Measurements from ENCODE around the gene DYSF. TPM values are rescaled to one million over a fixed set of nuclear protein-coding genes. Genes with fewer than 3 reads are reported as not detected.

DYSF gene
- polyA plus RNA-seq, 1 experiment, result 1.3 TPM

- ChIA-PET POLR2A (interaction anchor here (0.6 kb wide), 1 partner anchor 10 kb away, joined by 3 read pairs; no protein-coding TSS in a partner anchor), CTCF (interaction anchor here (0.7 to 6.6 kb wide), 2 partner anchors 13 kb away, joined by 3 to 24 read pairs; no protein-coding TSS in a partner anchor)
- no peak for DNase-seq (ENCODE audit: low read depth)
- no peak overlapping the region for H3K4me3 ChIP-seq (ENCODE audit: low read depth, low read length)
- no peaks in the 10 kb centered on the region for H3K27me3 ChIP-seq (ENCODE audit: control insufficient read depth, insufficient read depth, low read length)
- TF ChIP-seq, protein P1, sequence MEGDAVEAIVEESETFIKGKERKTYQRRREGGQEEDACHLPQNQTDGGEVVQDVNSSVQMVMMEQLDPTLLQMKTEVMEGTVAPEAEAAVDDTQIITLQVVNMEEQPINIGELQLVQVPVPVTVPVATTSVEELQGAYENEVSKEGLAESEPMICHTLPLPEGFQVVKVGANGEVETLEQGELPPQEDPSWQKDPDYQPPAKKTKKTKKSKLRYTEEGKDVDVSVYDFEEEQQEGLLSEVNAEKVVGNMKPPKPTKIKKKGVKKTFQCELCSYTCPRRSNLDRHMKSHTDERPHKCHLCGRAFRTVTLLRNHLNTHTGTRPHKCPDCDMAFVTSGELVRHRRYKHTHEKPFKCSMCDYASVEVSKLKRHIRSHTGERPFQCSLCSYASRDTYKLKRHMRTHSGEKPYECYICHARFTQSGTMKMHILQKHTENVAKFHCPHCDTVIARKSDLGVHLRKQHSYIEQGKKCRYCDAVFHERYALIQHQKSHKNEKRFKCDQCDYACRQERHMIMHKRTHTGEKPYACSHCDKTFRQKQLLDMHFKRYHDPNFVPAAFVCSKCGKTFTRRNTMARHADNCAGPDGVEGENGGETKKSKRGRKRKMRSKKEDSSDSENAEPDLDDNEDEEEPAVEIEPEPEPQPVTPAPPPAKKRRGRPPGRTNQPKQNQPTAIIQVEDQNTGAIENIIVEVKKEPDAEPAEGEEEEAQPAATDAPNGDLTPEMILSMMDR (IDR thresholded peaks at IDR 0.05; ENCODE audit: insufficient read depth, low read depth, low read length), result no peak
- H3K36me3 ChIP-seq (ENCODE audit: control insufficient read depth, insufficient read depth, low read length), result no peaks in the 10 kb centered on the region
Measured at GRCh38 chr2:71562518-71562917, 109.2 kb downstream of the DYSF start.

DNA sequence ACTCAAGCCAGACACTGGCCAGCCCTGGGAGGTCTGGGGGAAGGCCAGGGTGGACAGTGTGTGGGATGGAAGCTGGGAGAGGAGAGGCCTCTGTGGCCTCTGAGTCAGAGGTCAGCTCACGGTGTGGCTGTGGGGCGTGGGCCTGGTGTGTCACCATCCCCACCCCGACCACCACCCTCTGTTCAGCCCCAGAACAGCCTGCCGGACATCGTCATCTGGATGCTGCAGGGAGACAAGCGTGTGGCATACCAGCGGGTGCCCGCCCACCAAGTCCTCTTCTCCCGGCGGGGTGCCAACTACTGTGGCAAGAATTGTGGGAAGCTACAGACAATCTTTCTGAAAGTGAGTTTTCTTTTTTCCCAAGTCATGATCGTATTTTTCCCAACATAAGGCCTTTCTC lies 110.5 kb downstream of the DYSF start:
- Histone ChIP-seq H3K4me3 (ENCODE audit: low read depth, low read length) (no peak overlapping the region), H3K36me3 (ENCODE audit: control insufficient read depth, insufficient read depth, low read length) (no peaks in the 10 kb centered on the region), H3K27me3 (ENCODE audit: control insufficient read depth, insufficient read depth, low read length) (no peaks in the 10 kb centered on the region; the same call in 1 of the 2 replicates)
- TF ChIP-seq, protein P1 (IDR thresholded peaks at IDR 0.05; ENCODE audit: insufficient read depth, low read depth, low read length), result no peak
- ChIA-PET CTCF (interaction anchor here (1.1 to 1.5 kb wide), 3 partner anchors 15 to 45 kb away, joined by 4 to 5 read pairs (median 4); no protein-coding TSS in a partner anchor), POLR2A (no interaction called here)
- DNase-seq (ENCODE audit: low read depth), result no peak

DNA sequence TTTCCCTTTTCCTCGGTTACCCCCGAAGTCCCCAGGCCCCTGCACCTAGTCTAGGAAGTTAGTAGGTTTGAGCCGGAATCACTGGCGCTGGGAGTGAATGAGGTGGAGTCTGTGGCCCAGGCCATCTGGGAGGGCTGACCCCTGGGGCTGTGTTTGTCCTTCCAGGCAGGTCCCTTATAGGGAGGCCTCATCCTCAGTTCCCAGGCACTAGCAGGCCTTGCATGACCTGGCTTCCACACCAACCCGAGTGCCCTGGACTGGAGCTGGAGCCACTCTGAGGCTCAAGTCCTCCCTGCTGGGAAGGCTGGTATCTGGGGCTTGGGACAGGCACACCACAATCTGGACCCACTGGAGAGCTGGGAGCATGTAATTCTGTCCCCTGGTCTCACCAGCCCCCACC lies 111.0 kb downstream of the DYSF start:
- no peak for DNase-seq (ENCODE audit: low read depth)
- Histone ChIP-seq H3K36me3 (ENCODE audit: control insufficient read depth, insufficient read depth, low read length) (no peaks in the 10 kb centered on the region), H3K27me3 (ENCODE audit: control insufficient read depth, insufficient read depth, low read length) (no peaks in the 10 kb centered on the region; the same call in 1 of the 2 replicates), H3K4me3 (ENCODE audit: low read depth, low read length) (no peak overlapping the region)
- POLR2A ChIA-PET, result interaction anchor here (0.6 kb wide), 1 partner anchor 140 kb away, joined by 8 read pairs; no protein-coding TSS in a partner anchor
- TF ChIP-seq, protein P1 (IDR thresholded peaks at IDR 0.05; ENCODE audit: insufficient read depth, low read depth, low read length), result no peak
- CTCF ChIA-PET, result interaction anchor here (1.1 to 1.5 kb wide), 4 partner anchors 16 to 586 kb away, joined by 4 to 6 read pairs (median 4); no protein-coding TSS in a partner anchor

GRCh38 chr2:71564790-71565189 lies 111.4 kb downstream of the DYSF start:
- Histone ChIP-seq H3K27me3 (ENCODE audit: control insufficient read depth, insufficient read depth, low read length) (no peaks in the 10 kb centered on the region; the same call in 1 of the 2 replicates), H3K4me3 (ENCODE audit: low read depth, low read length) (no peak overlapping the region), H3K36me3 (ENCODE audit: control insufficient read depth, insufficient read depth, low read length) (no peaks in the 10 kb centered on the region)
- POLR2A ChIA-PET, result interaction anchor here (0.6 kb wide), 1 partner anchor 140 kb away, joined by 8 read pairs; no protein-coding TSS in a partner anchor
- CTCF ChIA-PET, result interaction anchor here (1.4 kb wide), 1 partner anchor 586 kb away, joined by 6 read pairs; no protein-coding TSS in a partner anchor
- no peak for DNase-seq (ENCODE audit: low read depth)
- TF ChIP-seq, protein P1 (IDR thresholded peaks at IDR 0.05; ENCODE audit: insufficient read depth, low read depth, low read length), result no peak

DNA sequence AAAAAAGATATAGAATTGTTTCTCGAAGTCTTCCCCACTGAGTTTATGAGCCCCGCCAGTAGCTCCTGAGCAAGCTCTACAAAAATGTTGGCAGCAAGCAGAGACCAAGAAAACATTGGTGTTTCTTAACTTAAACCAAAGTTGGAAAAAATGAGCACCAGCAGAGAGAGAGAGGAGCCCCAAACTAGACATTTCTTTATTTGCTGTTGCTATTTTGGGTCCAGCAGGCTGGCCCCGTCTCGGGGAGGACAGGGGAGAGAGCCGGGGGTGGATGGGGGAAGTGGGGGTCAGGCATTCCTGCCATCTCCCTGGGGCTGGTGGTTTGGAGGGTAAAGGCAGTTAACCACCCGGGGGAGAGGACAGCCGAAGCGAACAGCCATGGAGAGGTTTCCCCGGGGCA lies 113.0 kb downstream of the DYSF start:
- Histone ChIP-seq H3K27me3 (ENCODE audit: control insufficient read depth, insufficient read depth, low read length) (no peaks in the 10 kb centered on the region; the same call in 1 of the 2 replicates), H3K36me3 (ENCODE audit: control insufficient read depth, insufficient read depth, low read length) (no peaks in the 10 kb centered on the region), H3K4me3 (ENCODE audit: low read depth, low read length) (no peak overlapping the region)
- ChIA-PET POLR2A (no interaction called here), CTCF (interaction anchor here (1.1 kb wide), 1 partner anchor 9 kb away, joined by 3 read pairs; no protein-coding TSS in a partner anchor)
- peak; percentile 28 for DNase-seq (ENCODE audit: low read depth)
- TF ChIP-seq, protein P1 (IDR thresholded peaks at IDR 0.05; ENCODE audit: insufficient read depth, low read depth, low read length), result no peak
